ENCODE measurements around the gene ABCA10. TPM values are rescaled to one million over a fixed set of nuclear protein-coding genes. Genes with fewer than 3 reads are reported as not detected.
"Not testable (repeated sequence)": the region's sequence is repeated elsewhere in the genome, so short reads cannot be mapped to it uniquely, and the experiment has no call there.

Gene ABCA10
- total RNA-seq, 1 donor from 2014 or later: 0.55 TPM

DNA sequence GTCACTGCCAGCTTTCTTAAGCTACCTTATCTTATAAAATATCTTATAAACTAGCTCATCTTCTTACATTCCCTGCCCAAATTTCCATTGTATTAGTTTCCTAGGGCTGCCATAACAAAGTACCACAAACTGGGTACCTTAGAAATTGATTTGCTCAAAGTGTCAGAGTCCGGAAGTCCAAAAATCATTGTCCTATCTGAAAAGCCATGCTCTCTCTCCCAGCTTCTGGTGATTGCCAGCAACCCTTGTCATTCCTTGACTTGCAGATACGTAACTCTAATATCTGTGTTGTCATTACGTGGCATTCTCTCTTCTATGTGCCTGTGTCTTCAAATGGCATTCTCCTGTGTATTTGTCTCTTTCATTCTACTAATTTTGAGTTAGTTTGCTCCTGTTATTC lies 2.3 kb upstream of the ABCA10 start:
- DNase-seq (ENCODE audit: low read depth): no peak

DNA sequence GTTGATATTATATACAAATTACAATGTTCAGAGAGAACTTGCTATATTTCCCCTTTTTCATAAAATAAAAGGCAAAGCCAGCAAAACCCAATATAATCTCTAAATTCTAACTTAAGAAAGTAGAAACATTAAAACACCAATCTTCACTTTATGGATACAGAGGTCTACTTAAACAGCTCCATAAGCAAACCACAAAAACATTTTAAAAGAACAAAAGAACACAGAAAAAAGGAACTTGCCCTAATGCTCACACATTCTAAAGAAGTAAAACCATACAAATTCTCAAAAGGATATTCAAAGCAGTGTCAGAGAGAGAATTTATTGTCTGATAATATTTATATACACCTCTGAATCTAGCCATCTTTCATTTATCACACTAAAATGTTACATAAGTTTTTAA lies 606 bp downstream of the ABCA10 start:
- no peak for DNase-seq (ENCODE audit: low read depth)

DNA sequence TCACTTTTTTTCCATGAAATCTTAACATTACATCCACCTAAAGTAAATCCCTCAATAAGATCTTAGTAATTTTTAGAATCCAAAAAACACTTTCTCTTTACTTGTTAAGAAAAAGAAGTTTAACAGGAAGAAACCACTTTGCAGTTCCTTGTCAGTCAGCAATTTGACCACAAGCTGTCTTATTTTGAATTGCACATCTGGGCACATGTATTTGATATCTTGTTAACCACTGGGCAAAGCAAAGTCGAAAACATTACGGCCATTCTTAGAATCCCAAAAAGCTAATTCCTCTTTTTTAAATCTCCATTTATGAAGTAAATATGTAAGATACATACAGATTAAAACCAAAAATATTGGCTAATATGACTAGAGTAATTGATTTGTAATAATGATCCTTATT lies 1.1 kb downstream of the ABCA10 start:
- DNase-seq (ENCODE audit: low read depth): no peak

DNA sequence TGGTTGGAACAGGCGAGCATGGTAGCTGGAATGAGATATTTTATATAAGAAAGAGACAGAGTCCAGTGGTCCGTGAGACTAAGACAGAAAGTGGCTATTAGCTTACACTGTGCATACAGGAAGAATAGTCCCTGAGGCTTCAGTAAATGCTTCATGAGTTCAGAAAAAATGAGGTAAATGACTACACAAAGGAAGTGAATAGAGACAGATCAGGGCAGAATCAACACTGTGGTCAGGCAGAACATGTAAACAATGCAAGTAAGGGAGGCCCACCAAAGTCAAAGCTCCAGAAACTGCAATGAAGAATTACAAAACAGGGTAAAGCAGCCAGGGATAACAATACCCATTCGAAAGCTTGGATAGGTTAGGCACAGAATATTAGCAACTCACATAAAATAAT lies 4.8 kb downstream of the ABCA10 start:
- peak; percentile 83 for DNase-seq (ENCODE audit: low read depth)

DNA sequence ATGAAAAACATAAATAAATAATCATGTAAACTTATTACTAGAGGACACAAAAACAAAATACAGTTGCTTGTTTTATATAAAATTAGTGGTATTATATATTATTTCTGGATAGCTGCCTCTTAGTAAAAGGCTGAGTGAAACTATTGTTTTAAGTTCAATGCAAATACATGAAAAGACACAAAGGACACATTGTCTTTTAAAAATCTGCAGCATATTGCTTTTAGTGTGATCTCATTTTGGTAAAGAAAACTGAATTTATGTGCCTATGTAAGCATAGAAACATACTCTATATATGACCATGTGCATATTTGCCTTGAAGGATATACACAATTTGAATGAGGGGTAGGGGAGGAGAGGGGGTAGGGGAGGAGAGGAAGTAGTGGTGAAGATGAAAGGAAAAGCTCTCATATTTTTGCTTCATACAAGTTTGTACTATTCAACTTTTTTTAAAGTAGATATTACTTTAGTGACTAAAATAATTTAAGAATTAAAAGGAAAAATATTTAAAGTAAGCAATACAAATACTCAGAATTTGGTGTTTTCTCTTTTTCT lies 5.8 kb downstream of the ABCA10 start:
- no peak for DNase-seq (ENCODE audit: low read depth)

DNA sequence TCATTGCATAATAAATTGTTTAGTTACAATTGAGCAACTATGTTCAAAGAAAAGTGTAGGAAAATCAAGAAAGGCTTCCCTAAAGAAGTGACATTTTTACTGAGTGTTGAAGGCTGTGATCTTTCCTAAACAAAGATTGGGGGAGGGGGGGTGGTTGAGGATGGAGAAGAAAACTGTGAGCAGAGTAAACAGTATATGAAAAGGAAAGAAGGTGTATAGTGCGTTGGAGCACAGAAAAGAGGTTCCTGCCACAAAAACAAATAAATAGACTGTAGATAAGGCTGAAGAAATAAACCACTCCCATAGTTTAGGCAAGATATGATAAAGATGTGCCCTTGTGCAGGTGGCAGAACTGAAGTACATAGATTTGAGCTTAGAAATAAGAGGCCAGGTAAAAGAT lies 8.5 kb downstream of the ABCA10 start:
- DNase-seq (ENCODE audit: low read depth): no peak

DNA sequence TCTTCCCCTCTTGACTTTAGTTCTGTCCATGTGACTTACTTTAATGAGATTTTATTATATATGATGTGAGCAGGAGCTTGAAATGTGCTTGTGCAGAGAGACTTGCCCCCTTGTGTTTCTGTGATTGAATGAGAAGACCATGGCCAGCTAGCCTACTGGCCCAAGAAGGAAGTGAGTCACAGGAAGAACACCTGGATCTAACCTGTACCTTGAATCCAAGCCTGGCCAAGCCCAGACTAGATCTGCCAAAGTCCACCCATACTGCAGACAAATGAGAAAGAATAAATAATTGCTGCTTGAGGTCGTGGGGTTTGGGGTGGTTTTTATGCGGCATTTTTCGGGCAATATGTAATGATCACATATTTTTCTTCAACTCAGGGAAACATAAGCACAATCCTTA lies 9.6 kb downstream of the ABCA10 start:
- DNase-seq (ENCODE audit: low read depth): no peak

DNA sequence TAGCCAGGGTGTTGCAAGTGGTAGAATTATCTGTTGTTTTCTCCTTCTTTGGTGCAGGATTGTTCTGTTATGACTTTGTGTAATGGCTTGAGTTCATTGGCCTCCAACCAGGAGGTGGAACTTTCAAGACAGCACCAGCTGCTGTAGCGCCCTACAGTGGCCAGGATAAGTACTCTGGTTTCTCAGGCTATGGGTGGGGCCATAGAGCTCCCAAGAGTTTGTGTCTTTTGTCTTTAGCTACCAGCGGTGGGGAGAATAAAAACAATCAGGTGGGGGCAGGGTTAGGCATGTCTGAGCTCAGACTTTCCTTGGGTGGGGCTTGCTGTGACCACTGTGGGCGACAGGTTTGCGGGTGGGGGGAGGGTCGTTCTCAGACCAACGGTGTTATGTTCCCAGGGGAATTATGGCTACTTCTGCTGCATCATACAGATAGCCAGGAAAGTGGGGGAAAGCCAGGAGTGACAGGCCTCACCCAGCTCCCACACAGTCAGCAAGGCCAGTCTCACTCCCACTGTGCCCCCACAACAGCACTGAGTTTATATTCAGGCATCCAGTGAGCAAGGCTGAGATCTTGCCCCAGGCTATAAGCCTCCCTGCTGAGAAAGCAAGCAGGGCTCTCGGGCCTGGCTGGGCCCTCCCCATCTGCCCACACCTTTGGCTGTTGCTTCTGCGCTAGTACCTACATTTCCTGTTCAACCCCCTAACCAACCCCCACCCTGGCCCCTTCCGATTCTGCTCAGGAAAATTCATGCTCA lies 15.4 kb downstream of the ABCA10 start:
- no peak for DNase-seq (ENCODE audit: low read depth)

DNA sequence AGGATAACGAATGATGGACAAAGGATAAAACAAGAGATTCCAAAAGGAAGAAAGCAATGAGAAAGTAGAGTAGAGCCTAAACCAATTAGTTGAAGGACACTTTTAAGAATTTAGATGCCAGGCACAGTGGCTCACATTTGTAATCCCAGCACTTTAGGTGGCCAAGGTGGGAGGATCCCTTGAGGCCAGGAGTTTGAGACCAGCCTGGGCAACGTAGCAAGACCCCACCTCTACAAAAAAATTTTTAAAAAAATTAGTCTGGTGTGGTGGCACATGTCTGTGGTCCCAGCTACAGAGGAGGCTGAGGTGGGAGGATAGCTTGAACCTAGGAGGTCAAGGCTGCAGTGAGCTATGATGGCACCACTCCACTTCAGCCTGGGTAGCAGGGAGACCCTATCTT lies 20.0 kb downstream of the ABCA10 start:
- DNase-seq (ENCODE audit: low read depth): no peak

DNA sequence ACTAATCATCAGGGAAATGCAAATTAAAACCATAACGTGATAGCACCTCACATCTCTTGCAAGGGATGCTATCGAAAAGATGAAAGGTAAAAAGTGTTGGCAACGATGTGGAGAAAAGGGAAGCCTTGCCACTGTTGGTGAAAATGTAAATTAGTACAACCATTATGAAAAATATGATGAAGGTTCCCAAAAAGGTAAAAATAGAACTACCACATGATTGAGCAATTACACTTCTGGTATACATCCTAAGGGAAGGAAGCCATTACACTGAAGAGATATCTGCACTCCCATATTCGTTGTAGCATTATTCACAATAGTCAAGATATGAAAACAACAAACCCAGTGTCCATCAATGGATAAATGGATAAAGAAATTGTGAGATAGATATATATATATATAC lies 21.5 kb downstream of the ABCA10 start:
- DNase-seq (ENCODE audit: low read depth): no peak

DNA sequence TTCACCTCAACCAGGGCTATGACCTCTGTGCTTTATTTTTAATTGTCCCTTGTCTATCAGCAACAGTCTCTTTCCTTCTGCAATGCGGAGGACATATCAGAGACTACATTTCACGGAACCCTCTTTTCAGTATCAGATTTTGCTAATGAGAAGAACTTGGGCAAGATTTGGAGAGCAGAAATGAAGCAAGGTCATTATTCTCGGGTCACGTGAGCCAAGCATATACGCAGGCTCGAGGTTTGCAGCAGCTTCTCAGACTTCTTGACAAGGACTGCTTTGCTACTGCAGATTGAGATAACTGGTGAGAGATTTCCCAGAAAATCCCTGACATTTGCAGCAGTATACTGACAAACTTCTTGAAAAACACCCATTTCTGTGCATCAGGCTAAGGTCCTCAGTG lies 30.4 kb downstream of the ABCA10 start:
- DNase-seq (ENCODE audit: low read depth): no peak

DNA sequence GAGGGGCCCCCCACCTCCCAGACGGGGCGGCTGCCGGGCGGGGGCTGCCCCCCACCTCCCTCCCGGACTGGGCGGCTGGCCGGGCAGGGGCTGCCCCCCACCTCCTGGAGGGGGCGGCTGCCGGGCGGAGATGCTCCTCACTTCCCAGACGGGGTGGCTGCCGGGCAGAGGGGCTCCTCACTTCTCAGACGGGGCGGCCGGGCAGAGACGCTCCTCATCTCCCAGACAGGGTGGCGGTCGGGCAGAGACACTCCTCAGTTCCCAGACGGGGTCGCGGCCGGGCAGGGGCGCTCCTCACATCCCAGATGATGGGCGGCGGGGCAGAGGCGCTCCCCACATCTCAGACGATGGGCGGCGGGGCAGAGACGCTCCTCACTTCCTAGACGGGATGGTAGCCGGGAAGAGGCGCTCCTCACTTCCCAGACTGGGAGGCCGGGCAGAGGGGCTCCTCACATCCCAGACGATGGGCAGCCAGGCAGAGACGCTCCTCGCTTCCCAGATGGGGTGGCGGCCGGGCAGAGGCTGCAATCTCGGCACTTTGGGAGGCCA lies 32.4 kb downstream of the ABCA10 start:
- not testable (repeated sequence) for DNase-seq (ENCODE audit: low read depth)

DNA sequence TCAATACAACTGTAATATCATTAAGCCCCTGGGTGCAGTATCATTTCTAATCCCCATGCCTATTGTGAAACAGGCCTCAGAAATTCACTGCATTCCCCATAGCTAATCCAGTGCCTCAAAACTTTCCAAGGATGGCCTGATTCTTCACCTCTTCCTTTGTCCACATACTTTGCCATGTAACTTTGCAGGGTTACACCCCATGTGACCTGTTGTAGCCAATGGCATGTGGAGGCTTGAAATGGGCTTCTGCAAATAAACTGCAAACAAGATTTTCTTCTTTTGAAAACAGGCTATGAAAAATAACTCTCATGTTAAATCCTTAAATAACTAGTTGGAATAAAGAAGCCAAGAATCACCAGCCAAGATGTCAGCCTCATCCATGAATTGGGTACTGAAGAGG lies 35.9 kb downstream of the ABCA10 start:
- no peak for DNase-seq (ENCODE audit: low read depth)

DNA sequence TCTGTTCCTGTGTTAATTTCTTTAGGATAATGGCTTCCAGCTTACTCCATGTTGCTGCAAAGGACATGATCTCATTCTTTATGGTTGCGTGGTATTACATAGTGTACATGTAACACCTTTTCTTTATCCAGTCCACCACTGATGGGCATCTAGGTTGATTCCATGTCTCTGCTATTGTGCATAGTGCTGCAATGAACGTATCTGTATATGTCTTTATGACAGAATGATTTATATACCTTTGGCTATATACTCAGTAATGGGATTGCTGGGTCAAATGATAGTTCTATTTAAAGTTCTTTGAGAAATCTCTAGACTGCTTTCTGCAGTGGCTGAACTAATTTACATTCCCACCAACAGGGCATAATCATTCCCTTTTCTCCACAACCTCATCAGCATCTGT lies 39.8 kb downstream of the ABCA10 start:
- no peak for DNase-seq (ENCODE audit: low read depth)

DNA sequence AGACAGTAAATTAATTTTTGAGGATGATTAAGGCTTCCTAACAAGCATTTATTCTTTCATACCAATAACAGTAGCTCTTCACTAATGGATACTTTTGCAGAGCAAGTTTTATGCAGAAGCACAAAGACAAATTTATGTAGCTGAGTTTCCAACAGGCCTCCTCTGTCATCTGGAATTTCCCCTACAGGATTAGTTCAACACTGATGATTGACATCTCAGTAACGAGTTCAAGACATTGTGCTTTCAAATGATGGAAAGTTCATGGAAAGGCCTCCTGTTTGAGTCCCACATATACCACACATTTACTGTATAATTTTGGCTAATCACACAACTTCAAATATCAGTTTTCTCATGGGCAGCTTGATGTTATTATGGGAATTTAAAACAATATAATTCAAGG lies 40.6 kb downstream of the ABCA10 start:
- no peak for DNase-seq (ENCODE audit: low read depth)

DNA sequence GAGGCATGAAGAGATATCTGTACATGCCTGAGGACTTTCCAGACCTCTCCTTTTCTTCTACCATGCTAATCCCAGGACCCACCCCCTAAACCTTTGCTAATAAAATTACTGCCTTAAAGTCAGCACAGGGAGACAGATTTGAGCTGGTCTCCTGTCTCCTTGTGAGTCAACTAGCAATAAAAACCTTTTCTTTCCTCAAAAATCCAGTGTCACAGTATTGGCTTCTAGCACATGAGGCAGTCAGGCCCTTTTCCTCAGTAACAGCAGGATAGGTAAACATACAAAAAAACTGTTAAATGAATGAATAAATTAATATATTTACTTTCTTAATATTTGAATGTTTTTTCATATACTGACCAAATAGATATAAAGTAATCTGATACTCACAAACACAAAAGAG lies 41.3 kb downstream of the ABCA10 start:
- DNase-seq (ENCODE audit: low read depth): no peak

DNA sequence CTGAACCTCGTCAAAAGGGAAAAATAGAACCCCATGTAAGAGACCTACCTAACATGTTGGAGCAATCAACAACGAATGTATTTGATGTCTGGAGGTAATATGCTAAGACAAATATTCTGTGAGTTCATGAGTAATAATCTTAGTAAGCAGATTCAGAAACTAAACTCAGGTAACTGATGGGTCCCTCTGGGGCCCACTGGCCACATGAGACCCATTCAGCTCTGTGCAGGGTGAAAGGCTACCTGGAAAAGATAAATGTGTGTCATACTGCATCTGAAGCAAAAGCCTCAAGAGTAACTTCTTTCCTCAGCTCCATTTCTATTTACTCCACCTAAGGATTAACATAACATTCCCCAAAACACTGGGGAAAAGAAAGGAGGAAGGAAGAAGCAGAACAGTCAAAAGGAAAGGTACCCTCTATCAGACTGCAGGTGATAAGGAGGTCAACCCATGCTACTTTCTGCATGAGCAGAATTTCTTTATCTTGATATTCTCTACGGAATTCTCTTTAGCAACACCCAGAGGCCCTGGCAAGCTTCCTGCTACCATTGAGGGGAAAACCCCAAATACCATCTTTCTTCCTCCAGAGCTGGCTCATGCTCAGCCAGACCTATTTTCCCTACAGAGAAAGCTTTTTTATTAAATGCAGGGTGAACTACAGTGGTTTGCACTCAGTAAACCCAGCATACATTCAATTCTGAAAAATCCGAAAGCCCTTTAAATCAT lies 49.2 kb downstream of the ABCA10 start:
- DNase-seq (ENCODE audit: low read depth): peak; percentile 44

DNA sequence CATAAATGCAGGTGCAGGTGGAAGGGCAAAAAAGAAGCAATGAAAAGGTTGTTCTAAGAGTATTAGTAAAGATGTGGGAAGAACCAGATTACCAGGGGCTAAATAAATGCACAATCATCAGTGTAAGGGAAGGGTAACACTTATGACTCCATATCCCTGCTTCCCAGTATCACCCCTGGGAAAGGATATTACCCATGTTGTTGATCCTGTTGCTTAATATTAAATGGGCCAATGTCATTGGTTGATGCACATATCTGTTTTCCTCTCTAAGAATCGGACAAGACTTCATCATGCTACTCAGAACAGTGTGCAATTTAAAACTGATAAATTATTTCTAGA lies 52.2 kb downstream of the ABCA10 start:
- DNase-seq (ENCODE audit: low read depth): no peak

DNA sequence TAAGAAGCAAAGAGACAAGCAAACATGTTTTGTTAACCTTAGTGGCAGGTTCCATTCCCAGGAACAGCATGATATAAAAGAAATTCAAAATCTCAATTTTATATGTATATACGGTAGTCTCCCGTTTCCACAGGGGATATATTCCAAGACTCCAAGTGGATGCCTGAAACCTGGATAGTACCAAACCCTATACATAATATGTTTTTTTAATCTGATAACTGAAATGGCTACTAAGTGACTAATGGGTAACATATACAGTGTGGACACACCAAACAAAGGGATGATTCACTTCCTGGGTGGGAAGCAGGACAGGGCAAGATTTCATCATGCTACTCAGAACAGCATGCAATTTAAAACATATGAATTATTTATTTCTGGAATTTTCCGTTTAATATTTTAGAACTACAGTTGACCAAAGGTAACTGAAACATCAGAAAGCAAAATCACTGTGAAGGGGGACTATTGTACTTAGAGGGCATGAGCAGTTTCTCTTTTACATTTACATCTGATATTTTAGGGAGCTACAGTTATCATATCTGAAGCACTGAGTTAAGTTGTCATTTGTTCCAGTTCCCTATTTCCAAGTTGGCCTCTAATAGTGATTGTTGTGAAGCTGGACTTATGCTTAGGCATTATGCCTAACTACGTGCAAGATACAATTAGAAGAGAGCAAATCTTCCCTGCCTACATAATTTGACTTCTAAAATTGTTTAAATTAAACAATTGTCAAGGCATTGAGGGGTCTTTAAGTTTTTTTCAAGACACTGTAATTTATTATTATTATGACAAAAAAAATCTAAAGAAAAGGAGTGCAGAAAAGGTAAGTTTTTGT lies 52.8 kb downstream of the ABCA10 start:
- DNase-seq (ENCODE audit: low read depth): peak; percentile 83

DNA sequence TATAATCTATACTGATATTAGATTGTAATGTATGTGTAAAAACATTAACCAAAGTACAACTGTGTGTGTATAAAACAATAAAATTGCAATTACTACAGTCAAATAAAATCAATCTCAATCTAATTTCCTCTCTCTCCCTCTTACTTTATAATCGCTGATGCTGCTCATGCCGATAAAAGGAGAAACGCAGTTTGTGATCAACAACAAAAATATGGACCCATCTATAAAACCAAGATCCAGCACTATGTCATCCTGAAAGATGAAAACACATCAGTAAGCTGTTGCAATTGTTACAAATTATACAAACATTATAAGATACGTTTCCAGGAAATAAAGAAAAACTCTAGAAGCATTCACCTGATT lies 53.4 kb downstream of the ABCA10 start:
- no peak for DNase-seq (ENCODE audit: low read depth)

DNA sequence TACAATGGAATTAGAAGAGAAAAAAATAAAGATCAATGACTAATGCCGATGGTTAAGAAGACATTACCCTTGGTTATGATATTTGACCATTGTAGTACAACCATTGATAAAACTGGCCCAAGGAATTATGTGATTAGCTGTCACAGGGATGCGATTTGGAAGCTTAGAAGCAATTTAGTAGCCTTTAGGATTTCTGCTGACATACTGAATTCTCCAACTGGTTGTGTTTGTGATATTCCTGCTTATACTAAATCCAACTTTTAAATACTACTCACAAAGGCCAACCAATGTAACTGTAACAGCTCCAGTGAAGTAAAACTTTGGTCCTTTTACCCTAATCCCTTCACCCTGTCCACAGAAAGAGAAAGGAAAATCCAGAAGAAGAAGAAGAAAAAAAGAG lies 55.5 kb downstream of the ABCA10 start:
- no peak for DNase-seq (ENCODE audit: low read depth)

DNA sequence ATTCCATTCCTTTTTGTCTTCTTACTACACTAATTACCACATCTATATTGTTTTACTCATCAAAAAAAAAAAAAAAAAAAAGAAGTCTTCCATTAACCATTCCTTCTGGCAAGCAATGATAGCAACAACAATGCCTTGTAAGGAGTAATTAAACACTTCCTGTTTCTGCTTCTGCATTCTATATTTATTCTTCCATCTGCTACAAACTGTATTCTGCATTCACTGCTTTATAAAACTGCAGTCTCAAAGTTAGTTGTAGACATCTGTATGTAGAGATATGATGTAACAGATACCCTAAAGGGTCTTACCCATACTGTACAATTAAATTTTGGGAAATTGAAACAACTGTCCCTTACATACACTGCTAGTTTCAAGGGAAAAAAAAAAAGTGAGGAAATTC lies 58.2 kb downstream of the ABCA10 start:
- DNase-seq (ENCODE audit: low read depth): no peak
